ENCODE results near the gene C5orf15. TPM values are rescaled to one million over a fixed set of nuclear protein-coding genes. Genes with fewer than 3 reads are reported as not detected.

C5orf15 gene
- total and polyA plus RNA-seq, 9 of the 15 experiments (the other 6 are each of a cell fraction or from before 2014, with no cell fraction given) = 23.3 to 50.7 (median 35.5) TPM

DNA sequence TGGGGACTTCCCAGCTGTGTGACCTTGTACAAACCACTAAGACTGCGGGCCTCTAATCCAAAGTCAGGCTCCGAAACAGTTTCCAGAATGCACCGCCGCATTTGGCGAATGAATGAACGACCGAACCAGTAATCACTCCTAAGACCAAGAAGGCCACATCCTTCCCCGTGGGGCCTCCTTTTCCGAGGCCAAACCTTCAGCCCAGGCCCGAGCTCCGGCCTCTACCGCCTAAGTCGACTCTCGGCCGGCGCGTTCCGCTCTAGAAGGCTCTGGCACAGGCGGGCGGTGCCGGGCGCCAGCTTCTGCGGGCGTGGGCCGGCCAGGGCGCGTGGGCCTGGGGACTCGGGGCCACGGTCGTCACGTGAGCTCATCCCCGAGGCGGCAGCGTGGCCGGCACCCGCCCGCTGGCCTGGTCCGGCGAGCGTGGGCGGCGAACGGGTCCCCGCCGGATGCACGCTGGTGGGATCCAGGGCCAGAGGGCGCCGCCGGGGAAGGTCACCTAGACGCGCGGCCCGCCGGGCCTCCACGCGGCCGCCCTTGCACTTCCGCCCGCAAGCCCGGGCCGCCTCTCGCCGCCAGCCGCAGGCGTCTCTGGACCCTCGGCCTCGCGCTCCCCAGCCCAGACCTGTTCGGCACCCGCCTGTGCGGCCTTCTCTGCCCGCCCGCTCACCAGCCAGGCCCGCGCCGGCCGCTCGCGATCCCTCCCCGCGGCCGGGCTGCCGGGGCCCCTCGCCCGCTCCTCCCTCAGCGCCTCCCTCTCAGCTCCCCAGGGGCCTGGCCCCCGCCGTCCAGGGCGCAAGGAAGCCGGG is 35.6 kb upstream of the C5orf15 start (continued):
- TF ChIP-seq, protein P1, sequence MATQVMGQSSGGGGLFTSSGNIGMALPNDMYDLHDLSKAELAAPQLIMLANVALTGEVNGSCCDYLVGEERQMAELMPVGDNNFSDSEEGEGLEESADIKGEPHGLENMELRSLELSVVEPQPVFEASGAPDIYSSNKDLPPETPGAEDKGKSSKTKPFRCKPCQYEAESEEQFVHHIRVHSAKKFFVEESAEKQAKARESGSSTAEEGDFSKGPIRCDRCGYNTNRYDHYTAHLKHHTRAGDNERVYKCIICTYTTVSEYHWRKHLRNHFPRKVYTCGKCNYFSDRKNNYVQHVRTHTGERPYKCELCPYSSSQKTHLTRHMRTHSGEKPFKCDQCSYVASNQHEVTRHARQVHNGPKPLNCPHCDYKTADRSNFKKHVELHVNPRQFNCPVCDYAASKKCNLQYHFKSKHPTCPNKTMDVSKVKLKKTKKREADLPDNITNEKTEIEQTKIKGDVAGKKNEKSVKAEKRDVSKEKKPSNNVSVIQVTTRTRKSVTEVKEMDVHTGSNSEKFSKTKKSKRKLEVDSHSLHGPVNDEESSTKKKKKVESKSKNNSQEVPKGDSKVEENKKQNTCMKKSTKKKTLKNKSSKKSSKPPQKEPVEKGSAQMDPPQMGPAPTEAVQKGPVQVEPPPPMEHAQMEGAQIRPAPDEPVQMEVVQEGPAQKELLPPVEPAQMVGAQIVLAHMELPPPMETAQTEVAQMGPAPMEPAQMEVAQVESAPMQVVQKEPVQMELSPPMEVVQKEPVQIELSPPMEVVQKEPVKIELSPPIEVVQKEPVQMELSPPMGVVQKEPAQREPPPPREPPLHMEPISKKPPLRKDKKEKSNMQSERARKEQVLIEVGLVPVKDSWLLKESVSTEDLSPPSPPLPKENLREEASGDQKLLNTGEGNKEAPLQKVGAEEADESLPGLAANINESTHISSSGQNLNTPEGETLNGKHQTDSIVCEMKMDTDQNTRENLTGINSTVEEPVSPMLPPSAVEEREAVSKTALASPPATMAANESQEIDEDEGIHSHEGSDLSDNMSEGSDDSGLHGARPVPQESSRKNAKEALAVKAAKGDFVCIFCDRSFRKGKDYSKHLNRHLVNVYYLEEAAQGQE (IDR thresholded peaks at IDR 0.05; ENCODE audit: borderline replicate concordance) = peak; percentile 61
- TF ChIP-seq, protein P1 (CRISPR knock-in tag; IDR thresholded peaks at IDR 0.05; ENCODE audit: low read depth) = no peak
- TF ChIP-seq ZNF184 (CRISPR knock-in tag; IDR thresholded peaks at IDR 0.05) (no peak), SP1 (CRISPR knock-in tag; IDR thresholded peaks at IDR 0.05) (0 out of 2 replicates have a peak, but pooled peaks have one; percentile 30), EGR1 (conservative IDR thresholded peaks at IDR 0.05) (peak; percentile 71), DPF2 (IDR thresholded peaks at IDR 0.05) (no peak), ZNF282 (CRISPR knock-in tag; IDR thresholded peaks at IDR 0.05) (0 out of 2 replicates have a peak, but pooled peaks have one; percentile 42), POLR3A (IDR thresholded peaks at IDR 0.05; ENCODE audit: borderline replicate concordance, extremely low read depth, insufficient read depth, insufficient read length) (no peak), ZNF507 (tag; conservative IDR thresholded peaks at IDR 0.05) (no peak), KLF13 (tag; IDR thresholded peaks at IDR 0.05; ENCODE audit: borderline replicate concordance, low read depth) (no peak), MXI1 (IDR thresholded peaks at IDR 0.05; ENCODE audit: low read depth, low read length) (no peak), GABPA (tag; conservative IDR thresholded peaks at IDR 0.05; ENCODE audit: low read depth) (peak; percentile 77), L3MBTL2 (IDR thresholded peaks at IDR 0.05) (peak; percentile 64; the same call in 1 of the 2 replicates), MAFG (tag; conservative IDR thresholded peaks at IDR 0.05) (no peak), SPI1 (IDR thresholded peaks at IDR 0.05; ENCODE audit: borderline replicate concordance, low read depth, low read length) (peak; percentile 39; the same call in 1 of the 2 replicates), ESRRA (IDR thresholded peaks at IDR 0.05; ENCODE audit: borderline replicate concordance, low read depth) (peak; percentile 93), U2AF1 (optimal IDR thresholded peaks at IDR 0.05; ENCODE audit: low read depth, low read length) (peak; percentile 20), ADNP (tag; IDR thresholded peaks at IDR 0.05) (no peak), HDAC1 (IDR thresholded peaks at IDR 0.05) (0 out of 4 replicates have a peak, but pooled peaks of 1 of the 2 experiments have one; percentile 36)
- TF ChIP-seq, protein P2, sequence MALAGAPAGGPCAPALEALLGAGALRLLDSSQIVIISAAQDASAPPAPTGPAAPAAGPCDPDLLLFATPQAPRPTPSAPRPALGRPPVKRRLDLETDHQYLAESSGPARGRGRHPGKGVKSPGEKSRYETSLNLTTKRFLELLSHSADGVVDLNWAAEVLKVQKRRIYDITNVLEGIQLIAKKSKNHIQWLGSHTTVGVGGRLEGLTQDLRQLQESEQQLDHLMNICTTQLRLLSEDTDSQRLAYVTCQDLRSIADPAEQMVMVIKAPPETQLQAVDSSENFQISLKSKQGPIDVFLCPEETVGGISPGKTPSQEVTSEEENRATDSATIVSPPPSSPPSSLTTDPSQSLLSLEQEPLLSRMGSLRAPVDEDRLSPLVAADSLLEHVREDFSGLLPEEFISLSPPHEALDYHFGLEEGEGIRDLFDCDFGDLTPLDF (CRISPR knock-in tag; IDR thresholded peaks at IDR 0.05) = 0 out of 2 replicates have a peak, but pooled peaks have one; percentile 10

Data from K562 (cell line).